Ishikawa (cell line): ENCODE data around the gene NME7.

ENCODE experiments used
- CEBPB ChIP-seq: IDR thresholded peaks from 2 replicates; pipeline ENCODE4 v1.6.1; 2012
- CREB1 ChIP-seq: IDR thresholded peaks from 2 replicates; pipeline ENCODE4 v1.6.1; 2012; ENCODE audit warnings: low read depth
- EGR1 ChIP-seq: IDR thresholded peaks from 2 replicates; pipeline ENCODE4 v1.6.1; 2012
- EP300 ChIP-seq: IDR thresholded peaks from 2 replicates; pipeline ENCODE4 v1.6.1; 2012; ENCODE audit warnings: borderline replicate concordance
- FOXM1 ChIP-seq: IDR thresholded peaks from 2 replicates; pipeline ENCODE4 v1.6.1; 2012; ENCODE audit warnings: low read depth, borderline replicate concordance
- NFIC ChIP-seq: IDR thresholded peaks from 2 replicates; pipeline ENCODE4 v1.6.1; 2012
- RAD21 ChIP-seq: IDR thresholded peaks from 2 replicates; pipeline ENCODE4 v1.6.1; 2012; ENCODE audit warnings: low read depth
- TAF1 ChIP-seq: IDR thresholded peaks from 2 replicates; pipeline ENCODE4 v1.6.1; 2012; ENCODE audit warnings: low read depth, mild to moderate bottlenecking
- TCF12 ChIP-seq: IDR thresholded peaks from 2 replicates; pipeline ENCODE4 v1.6.1; 2012; ENCODE audit warnings: low read depth
- TEAD4 ChIP-seq: IDR thresholded peaks from 2 replicates; pipeline ENCODE4 v1.6.1; 2012
- USF1 ChIP-seq: IDR thresholded peaks from 2 replicates; pipeline ENCODE4 v1.6.1; 2012
- YY1 ChIP-seq: IDR thresholded peaks from 2 replicates; pipeline ENCODE4 v1.6.1; 2012; ENCODE audit warnings: low read depth
- ZBTB7A ChIP-seq: IDR thresholded peaks from 2 replicates; pipeline ENCODE4 v1.6.1; 2012; ENCODE audit warnings: low read depth
- TF ChIP-seq, protein P1 (sequence below): IDR thresholded peaks from 2 replicates; pipeline ENCODE4 v1.6.1; 2012
- TF ChIP-seq, protein P2 (sequence below): IDR thresholded peaks from 2 replicates; pipeline ENCODE4 v1.6.1; 2012; ENCODE audit warnings: low read depth, mild to moderate bottlenecking

The NME7 gene

DNA sequence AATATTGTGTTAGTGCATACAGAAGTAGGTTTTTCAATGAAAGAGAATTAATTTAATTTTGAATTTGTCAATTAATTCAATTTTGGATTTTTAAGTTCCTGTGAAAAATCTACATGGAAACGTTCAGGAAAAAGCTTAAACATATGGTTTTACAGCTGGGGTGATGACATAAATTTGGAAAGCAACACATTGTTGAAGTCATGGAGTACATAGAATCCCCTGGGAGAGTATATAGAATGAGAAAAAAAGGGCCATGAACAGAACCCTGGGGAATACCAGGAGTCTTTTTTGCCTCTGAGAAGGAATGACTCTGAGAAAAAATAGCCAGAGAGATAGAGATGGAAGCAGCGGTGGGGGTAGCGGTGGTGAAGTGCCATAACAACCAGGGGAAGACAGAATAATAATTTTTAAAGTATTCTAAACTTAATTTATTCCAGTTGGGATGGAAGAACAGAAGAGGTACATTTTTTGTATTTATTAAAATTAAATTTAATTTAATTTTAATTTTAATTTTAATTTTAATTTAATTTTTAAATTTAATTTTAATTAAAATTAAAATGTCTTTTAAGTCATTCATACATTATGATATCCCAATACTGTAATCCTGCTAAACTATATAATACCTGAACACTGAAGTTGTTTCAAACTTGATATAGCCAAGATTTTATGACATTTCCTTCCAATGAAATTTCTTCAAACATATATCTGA lies 48.9 kb downstream of the NME7 start:
- TF ChIP-seq TAF1 = no peak
- no peak for TF ChIP-seq CEBPB

- TF ChIP-seq EP300 (no peak), NFIC (no peak), CREB1 (no peak), EGR1 (no peak), CEBPB (no peak), TEAD4 (no peak)
- TF ChIP-seq, protein P1, sequence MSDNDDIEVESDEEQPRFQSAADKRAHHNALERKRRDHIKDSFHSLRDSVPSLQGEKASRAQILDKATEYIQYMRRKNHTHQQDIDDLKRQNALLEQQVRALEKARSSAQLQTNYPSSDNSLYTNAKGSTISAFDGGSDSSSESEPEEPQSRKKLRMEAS = no peak
Measured at GRCh38 chr1:169316556-169316955, 51.0 kb downstream of the NME7 start.

GRCh38 chr1:169312084-169312954 lies 55.3 kb downstream of the NME7 start:
- TF ChIP-seq, protein P2, sequence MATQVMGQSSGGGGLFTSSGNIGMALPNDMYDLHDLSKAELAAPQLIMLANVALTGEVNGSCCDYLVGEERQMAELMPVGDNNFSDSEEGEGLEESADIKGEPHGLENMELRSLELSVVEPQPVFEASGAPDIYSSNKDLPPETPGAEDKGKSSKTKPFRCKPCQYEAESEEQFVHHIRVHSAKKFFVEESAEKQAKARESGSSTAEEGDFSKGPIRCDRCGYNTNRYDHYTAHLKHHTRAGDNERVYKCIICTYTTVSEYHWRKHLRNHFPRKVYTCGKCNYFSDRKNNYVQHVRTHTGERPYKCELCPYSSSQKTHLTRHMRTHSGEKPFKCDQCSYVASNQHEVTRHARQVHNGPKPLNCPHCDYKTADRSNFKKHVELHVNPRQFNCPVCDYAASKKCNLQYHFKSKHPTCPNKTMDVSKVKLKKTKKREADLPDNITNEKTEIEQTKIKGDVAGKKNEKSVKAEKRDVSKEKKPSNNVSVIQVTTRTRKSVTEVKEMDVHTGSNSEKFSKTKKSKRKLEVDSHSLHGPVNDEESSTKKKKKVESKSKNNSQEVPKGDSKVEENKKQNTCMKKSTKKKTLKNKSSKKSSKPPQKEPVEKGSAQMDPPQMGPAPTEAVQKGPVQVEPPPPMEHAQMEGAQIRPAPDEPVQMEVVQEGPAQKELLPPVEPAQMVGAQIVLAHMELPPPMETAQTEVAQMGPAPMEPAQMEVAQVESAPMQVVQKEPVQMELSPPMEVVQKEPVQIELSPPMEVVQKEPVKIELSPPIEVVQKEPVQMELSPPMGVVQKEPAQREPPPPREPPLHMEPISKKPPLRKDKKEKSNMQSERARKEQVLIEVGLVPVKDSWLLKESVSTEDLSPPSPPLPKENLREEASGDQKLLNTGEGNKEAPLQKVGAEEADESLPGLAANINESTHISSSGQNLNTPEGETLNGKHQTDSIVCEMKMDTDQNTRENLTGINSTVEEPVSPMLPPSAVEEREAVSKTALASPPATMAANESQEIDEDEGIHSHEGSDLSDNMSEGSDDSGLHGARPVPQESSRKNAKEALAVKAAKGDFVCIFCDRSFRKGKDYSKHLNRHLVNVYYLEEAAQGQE = no peak
- TF ChIP-seq USF1 (0 out of 2 replicates have a peak, but pooled peaks have one; percentile 15), TCF12 (no peak), EP300 (no peak), FOXM1 (no peak), TEAD4 (no peak), TAF1 (no peak)

DNA sequence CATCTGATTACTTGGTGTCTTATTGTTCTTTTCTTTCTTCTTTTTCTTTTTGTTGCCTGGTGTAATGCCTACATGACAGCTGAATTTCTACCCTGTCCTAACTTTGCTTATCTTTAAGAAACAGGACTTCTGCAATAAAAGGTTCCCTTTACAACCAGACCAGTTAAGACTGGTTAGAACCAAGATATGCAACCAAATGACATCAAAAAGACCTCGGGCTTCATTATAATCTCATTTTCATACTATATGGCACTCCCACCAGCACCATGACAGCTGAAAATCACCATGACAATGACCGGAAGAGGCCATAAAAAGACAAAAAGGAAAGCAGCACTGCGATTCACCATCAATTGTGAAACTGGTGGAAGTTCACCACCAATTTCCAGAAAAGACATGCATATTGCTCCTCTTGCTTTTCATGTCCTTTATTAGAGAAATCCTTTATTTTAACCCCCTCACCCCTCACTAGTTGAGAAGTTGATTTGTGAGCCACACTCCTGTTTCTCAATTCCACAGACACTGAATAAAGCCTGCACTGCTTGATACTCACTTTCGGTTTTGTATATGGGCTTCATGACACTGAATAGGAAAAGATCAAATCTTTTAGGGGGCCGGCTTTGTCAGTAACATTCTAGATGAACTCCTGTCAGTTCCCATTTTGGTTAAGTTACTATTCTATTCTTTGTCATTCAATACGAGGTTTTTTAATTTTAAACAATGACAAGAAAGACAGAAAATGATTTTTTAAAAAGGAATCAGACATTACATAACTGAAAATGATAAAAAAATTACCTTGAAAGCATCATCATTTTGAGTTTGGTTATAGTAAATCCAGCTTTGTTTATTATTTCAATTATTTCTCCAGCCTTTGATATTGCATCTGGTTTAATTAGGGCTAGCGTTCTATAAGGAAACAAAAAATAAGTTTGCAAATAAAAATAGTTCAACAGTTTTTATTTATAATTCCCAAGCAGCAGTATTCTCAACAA lies 58.1 kb downstream of the NME7 start:
- TF ChIP-seq RAD21 (no peak), YY1 (no peak), CEBPB (no peak), ZBTB7A (no peak), EP300 (no peak), FOXM1 (no peak), EGR1 (no peak), NFIC (no peak), TCF12 (no peak), TEAD4 (no peak), TAF1 (no peak), CREB1 (no peak), USF1 (no peak)
- TF ChIP-seq, protein P2 = no peak
- TF ChIP-seq, protein P1 = no peak

GRCh38 chr1:169308313-169309039 lies 59.1 kb downstream of the NME7 start:
- TF ChIP-seq ZBTB7A (no peak), USF1 (no peak), YY1 (no peak), TEAD4 (no peak), RAD21 (no peak), EP300 (no peak), CEBPB (no peak), TCF12 (no peak), FOXM1 (no peak), EGR1 (no peak)
- TF ChIP-seq, protein P1 = no peak
- TF ChIP-seq, protein P2 = no peak
